HepG2 (cell line): ENCODE data around the gene CEBPB. TPM values are rescaled to one million over a fixed set of nuclear protein-coding genes. Genes with fewer than 3 reads are reported as not detected.

ENCODE experiments used
- AHDC1 ChIP-seq: sonication (generic); formaldehyde crosslinking; IDR thresholded peaks from 2 replicates; pipeline ENCODE4 v1.5.1; 2020; ENCODE audit warnings: mild to moderate bottlenecking, missing genetic modification reagents, borderline replicate concordance
- DBP ChIP-seq: sonication (generic); formaldehyde crosslinking; IDR thresholded peaks from 2 replicates; pipeline ENCODE4 v1.4.0; 2020; ENCODE audit warnings: missing genetic modification reagents; ENCODE audit errors: not compliant biosample characterization
- GLMP ChIP-seq: sonication (generic); formaldehyde crosslinking; IDR thresholded peaks from 2 replicates; pipeline ENCODE4 v1.9.0; 2021; ENCODE audit warnings: missing genetic modification reagents, mild to moderate bottlenecking, borderline replicate concordance
- HMG20B ChIP-seq: conservative IDR thresholded peaks from 2 replicates; pipeline ENCODE4 v1.6.1; 2016; ENCODE audit warnings: missing genetic modification reagents, missing compliant biosample characterization
- HNRNPLL ChIP-seq: fragments of 200-400 bp; formaldehyde crosslinking; IDR thresholded peaks from 2 replicates; pipeline ENCODE4 v1.6.1; 2017; ENCODE audit warnings: mild to moderate bottlenecking, low read depth, low read length; ENCODE audit not compliant: poor library complexity, severe bottlenecking
- KDM2A ChIP-seq: sonication (generic); formaldehyde crosslinking; IDR thresholded peaks from 2 replicates; pipeline ENCODE4 v1.4.0; 2020; ENCODE audit warnings: low read depth, missing genetic modification reagents, borderline replicate concordance
- KLF12 ChIP-seq: sonication (generic); formaldehyde crosslinking; IDR thresholded peaks from 2 replicates; pipeline ENCODE4 v1.4.0; 2020; ENCODE audit warnings: missing genetic modification reagents, borderline replicate concordance
- KMT2B ChIP-seq: IDR thresholded peaks from 2 replicates; pipeline ENCODE4 v1.6.1; 2016; ENCODE audit warnings: missing genetic modification reagents, missing compliant biosample characterization
- MAFG ChIP-seq: sonication (generic); formaldehyde crosslinking; IDR thresholded peaks from 2 replicates; pipeline ENCODE4 v1.5.1; 2020; ENCODE audit warnings: mild to moderate bottlenecking, missing genetic modification reagents
- NFKB2 ChIP-seq: sonication (generic); formaldehyde crosslinking; IDR thresholded peaks from 2 replicates; pipeline ENCODE4 v1.4.0; 2020; ENCODE audit warnings: missing genetic modification reagents, borderline replicate concordance
- NFYB ChIP-seq: sonication (generic); formaldehyde crosslinking; IDR thresholded peaks from 2 replicates; pipeline ENCODE4 v1.4.0; 2020; ENCODE audit warnings: missing genetic modification reagents
- PRPF4 ChIP-seq: fragments of 200-400 bp; formaldehyde crosslinking; IDR thresholded peaks from 2 replicates; pipeline ENCODE4 v1.6.1; 2016; ENCODE audit warnings: low read length, low read depth; ENCODE audit not compliant: poor library complexity, severe bottlenecking
- SP2 ChIP-seq: sonication (generic); formaldehyde crosslinking; IDR thresholded peaks from 2 replicates; pipeline ENCODE4 v1.5.1; 2020; ENCODE audit warnings: mild to moderate bottlenecking, missing genetic modification reagents
- U2AF2 ChIP-seq: fragments of 200-400 bp; formaldehyde crosslinking; IDR thresholded peaks from 2 replicates; pipeline ENCODE4 v1.6.1; 2017; ENCODE audit warnings: low read depth, mild to moderate bottlenecking, low read length
- ZMYM3 ChIP-seq: sonication (generic); formaldehyde crosslinking; IDR thresholded peaks from 2 replicates; pipeline ENCODE4 v1.5.1; 2020; ENCODE audit warnings: mild to moderate bottlenecking, missing genetic modification reagents
- ZNF816 ChIP-seq: sonication (generic); formaldehyde crosslinking; IDR thresholded peaks from 2 replicates; pipeline ENCODE4 v1.8.0; 2022; ENCODE audit warnings: missing genetic modification reagents, mild to moderate bottlenecking, borderline replicate concordance
- ZSCAN25 ChIP-seq: sonication (generic); formaldehyde crosslinking; IDR thresholded peaks from 2 replicates; pipeline ENCODE4 v1.8.0; 2022; ENCODE audit warnings: mild to moderate bottlenecking, missing genetic modification reagents
- polyA plus RNA-seq, 8 experiments: library from polyadenylated mRNA; depleted of rRNA in 3 of 8; stranded (reverse) in 7 of 8; unstranded in 1 of 8; fragments of >200 nt; fragmentation: Illumina TruSeq in 4 of 8; extraction: Trizol in 4 of 8; gene quantifications; 2 replicates each; pipeline versions ENCODE4 v1.2.1 to v1.2.3, GENCODE V29; 2011 to 2016; ENCODE audit warnings: low read depth in 4 of 8, missing spikeins in 1 of 8, mixed read lengths in 1 of 8; ENCODE audit not compliant: insufficient read depth in 1 of 8
- total RNA-seq, 5 experiments: library from RNA; depleted of rRNA; stranded (reverse); fragments of >200 nt; fragmentation: Illumina TruSeq; extraction: Trizol; gene quantifications; 2 replicates each; pipeline ENCODE4 v1.2.3, GENCODE V29; 2016; ENCODE audit warnings: low read depth in 1 of 5
- TF ChIP-seq, protein P1 (sequence below): sonication (generic); formaldehyde crosslinking; IDR thresholded peaks from 2 replicates; pipeline ENCODE4 v1.5.1; 2020; ENCODE audit warnings: missing genetic modification reagents, mild to moderate bottlenecking, borderline replicate concordance
- TF ChIP-seq, protein P2 (sequence below): IDR thresholded peaks from 2 replicates; pipeline ENCODE4 v1.6.1; 2012; ENCODE audit warnings: low read depth, low read length, improper control_type of control experiment

Gene CEBPB
- total and polyA plus RNA-seq, 2 of the 13 experiments (the other 11 are each of a cell fraction or from before 2014, with no cell fraction given): 18.5 to 28.2 TPM

DNA sequence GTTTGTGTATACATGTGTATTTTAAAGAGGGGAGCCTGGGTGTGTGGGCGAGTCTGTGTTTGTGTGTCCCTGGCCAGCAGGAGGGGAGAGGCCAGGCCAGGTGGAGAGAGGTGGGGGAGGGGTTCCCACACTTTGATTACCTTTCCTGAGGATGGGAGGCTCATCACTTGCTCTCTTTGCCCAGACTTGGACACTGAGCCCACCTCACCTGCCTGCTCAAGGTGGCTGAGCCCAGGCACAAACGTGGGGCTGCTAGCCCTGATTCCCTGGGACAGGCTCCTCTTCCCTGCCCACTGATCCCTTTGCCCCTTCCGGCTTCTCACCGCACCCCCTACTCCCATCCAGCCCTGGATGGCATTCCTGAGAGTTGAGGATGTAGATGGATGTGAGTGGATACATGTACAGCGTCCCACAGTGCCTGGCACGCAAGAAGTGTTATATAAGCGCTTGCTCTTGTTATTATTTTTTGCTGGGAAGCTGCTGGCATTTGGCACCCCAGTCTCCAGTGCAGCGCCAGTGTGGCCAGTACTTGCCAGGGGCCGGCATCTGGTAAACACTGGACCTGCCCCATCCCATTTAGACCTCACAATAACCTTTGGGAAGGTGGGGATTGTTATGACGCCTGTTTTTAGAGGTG is 2.7 kb downstream of the CEBPB start (continued):
- TF ChIP-seq, protein P1, sequence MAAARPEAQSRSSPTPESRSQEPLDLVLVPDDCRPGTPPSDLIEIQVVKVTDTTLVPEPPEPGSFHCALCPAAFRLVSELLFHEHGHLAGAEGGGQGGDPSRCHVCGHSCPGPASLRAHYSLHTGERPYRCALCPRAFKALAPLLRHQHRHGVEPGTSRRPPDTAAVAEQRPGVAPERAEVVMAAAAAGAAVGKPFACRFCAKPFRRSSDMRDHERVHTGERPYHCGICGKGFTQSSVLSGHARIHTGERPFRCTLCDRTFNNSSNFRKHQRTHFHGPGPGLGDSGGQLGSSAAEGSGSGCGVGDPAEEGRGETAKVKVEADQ: peak; percentile 60; the same call in 1 of the 2 replicates
- peak; percentile 35; the same call in 1 of the 2 replicates for TF ChIP-seq ZMYM3
- TF ChIP-seq KLF12 (CRISPR knock-in tag): no peak
- no peak for TF ChIP-seq HNRNPLL
- no peak for TF ChIP-seq SP2 (CRISPR knock-in tag)
- no peak for TF ChIP-seq PRPF4
- 0 out of 2 replicates have a peak, but pooled peaks have one; percentile 3 for TF ChIP-seq ZNF816 (CRISPR knock-in tag)
- TF ChIP-seq KMT2B: no peak
- TF ChIP-seq U2AF2: no peak
- TF ChIP-seq, protein P2, sequence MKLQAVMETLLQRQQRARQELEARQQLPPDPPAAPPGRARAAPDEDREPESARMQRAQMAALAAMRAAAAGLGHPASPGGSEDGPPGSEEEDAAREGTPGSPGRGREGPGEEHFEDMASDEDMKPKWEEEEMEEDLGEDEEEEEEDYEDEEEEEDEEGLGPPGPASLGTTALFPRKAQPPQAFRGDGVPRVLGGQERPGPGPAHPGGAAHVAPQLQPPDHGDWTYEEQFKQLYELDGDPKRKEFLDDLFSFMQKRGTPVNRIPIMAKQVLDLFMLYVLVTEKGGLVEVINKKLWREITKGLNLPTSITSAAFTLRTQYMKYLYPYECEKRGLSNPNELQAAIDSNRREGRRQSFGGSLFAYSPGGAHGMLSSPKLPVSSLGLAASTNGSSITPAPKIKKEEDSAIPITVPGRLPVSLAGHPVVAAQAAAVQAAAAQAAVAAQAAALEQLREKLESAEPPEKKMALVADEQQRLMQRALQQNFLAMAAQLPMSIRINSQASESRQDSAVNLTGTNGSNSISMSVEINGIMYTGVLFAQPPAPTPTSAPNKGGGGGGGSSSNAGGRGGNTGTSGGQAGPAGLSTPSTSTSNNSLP: no peak
- peak; percentile 75; the same call in 1 of the 2 replicates for TF ChIP-seq ZSCAN25 (CRISPR knock-in tag)
- no peak for TF ChIP-seq MAFG (CRISPR knock-in tag)
- no peak for TF ChIP-seq HMG20B (CRISPR knock-in tag)
- peak; percentile 73; the same call in 1 of the 2 replicates for TF ChIP-seq NFKB2 (CRISPR knock-in tag)
- TF ChIP-seq GLMP (CRISPR knock-in tag): no peak
- TF ChIP-seq KDM2A (CRISPR knock-in tag): 0 out of 2 replicates have a peak, but pooled peaks have one; percentile 12
- no peak for TF ChIP-seq AHDC1
- no peak for TF ChIP-seq NFYB (CRISPR knock-in tag)
- no peak for TF ChIP-seq DBP (CRISPR knock-in tag)
